Stimulated activated naive CD8-positive, alpha-beta T cell treated with anti-CD3 and anti-CD28 coated beads, Interleukin-15, amount 100 ng/mL, for 72 hours (primary cell): ENCODE measurements around the gene KIAA1217.

Experiments
- ATAC-seq: fragments of 150-1000 bp; cut with Tn5 transposase; 2 replicates; pipeline ENCODE4 v1.10.0; 2021; ENCODE audit warnings: mild to moderate bottlenecking, moderate library complexity
- DNase-seq, 2 donors: peaks; one replicate each; pipeline ENCODE4 v3.0.0; 2021 to 2022
- H3K27ac Mint-ChIP-seq, 2 donors: one replicate each; pipeline ENCODE4 v1.8.0; 2022; ENCODE audit warnings: mild to moderate bottlenecking in 2 of 2, mixed read lengths in 2 of 2, moderate library complexity in 2 of 2
- H3K27me3 Mint-ChIP-seq: one replicate; pipeline ENCODE4 v1.8.0; 2022; ENCODE audit warnings: mixed read lengths
- H3K4me1 Mint-ChIP-seq: one replicate; pipeline ENCODE4 v1.8.0; 2022; ENCODE audit warnings: mild to moderate bottlenecking, mixed read lengths
- H3K4me3 Mint-ChIP-seq, 2 donors: one replicate each; pipeline ENCODE4 v1.8.0; 2022; ENCODE audit warnings: mild to moderate bottlenecking in 2 of 2, mixed read lengths in 2 of 2, moderate library complexity in 1 of 2
- H3K9me3 Mint-ChIP-seq, 2 donors: one replicate each; pipeline ENCODE4 v1.8.0; 2022; ENCODE audit warnings: mixed read lengths in 2 of 2

Gene KIAA1217

DNA sequence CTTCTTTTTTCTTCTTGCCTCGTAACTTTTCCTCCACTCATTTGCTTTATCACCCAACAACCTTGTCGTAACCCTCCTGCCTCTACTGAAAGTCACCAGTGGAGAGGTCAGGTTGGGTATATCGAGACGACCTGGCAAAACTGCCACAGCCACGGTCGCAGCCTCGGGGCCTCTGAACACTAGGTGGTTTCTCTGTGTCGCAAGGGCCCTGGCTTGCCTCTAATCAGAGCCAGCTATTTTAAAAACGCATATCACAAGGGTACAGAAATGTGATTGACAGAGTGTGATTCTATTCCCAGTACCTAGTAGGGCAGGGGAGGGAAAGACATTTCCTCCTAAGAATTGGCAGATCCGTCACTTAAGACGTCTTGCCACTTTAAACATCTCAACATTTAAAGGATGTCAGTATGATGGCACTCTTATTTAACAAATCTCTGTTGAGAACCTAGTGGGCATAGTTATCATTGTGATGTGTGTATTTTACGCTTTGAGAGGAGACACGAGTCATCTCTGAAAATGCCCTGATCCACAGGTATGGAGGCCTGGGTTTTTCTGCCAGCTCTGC is 317.2 kb downstream of the KIAA1217 start:
- DNase-seq (no peak), ATAC-seq (no peak)
- no peaks in the 10 kb centered on the region for H3K9me3 Mint-ChIP-seq
- H3K4me1 Mint-ChIP-seq = no peaks in the 10 kb centered on the region
- no peak overlapping the region for H3K4me3 Mint-ChIP-seq
- no peaks in the 10 kb centered on the region for H3K27me3 Mint-ChIP-seq
- no peak overlapping the region for H3K27ac Mint-ChIP-seq

DNA sequence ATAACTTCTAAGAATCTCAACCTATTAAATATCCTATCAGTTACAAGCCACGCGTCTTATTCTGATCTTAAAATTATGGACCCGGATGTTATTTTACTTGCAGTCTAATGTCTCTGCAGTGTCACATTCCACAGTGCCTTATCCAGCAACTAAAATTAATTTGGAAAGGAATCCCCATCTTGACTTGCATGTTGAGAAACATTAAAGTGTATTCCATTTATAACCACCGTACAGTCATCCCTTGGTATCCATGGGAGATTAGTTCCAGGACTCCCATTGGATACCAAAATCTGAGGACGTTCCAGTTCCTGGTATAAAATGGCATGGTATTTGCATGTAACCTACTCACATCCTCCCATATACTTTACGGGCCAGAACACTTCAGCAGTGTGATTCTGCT is 320.0 kb downstream of the KIAA1217 start:
- H3K27ac Mint-ChIP-seq = no peak overlapping the region
- no peaks in the 10 kb centered on the region for H3K4me1 Mint-ChIP-seq
- H3K9me3 Mint-ChIP-seq = peaks cover 7% of the 10 kb centered on the region in 2 donors
- DNase-seq (no peak), ATAC-seq (no peak)
- no peak overlapping the region for H3K4me3 Mint-ChIP-seq
- H3K27me3 Mint-ChIP-seq = peaks cover 1% of the 10 kb centered on the region

DNA sequence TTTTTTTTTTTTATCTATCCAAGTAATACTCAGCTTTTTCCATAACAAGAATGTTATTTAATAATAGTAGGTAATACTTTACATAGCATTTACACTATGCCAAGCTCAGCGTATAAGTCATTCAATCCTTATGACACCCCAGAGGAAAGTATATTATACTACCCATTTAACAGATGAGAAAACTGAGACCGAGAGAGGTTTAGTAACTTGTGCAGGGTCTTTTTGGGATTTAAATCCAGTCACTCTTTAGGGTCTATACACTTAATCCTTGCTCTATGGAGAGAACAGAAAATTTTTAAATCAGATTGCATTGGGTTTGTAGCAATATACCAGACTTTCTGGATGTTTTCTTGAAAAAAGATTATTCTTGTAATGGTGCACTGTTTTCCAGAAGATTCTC is 322.5 kb downstream of the KIAA1217 start:
- peaks cover 7% of the 10 kb centered on the region in 2 donors for H3K9me3 Mint-ChIP-seq
- no peak for ATAC-seq
- H3K27me3 Mint-ChIP-seq = peaks cover 9% of the 10 kb centered on the region
- no peak for DNase-seq
- H3K4me1 Mint-ChIP-seq = no peaks in the 10 kb centered on the region
- no peak overlapping the region for H3K4me3 Mint-ChIP-seq
- no peak overlapping the region for H3K27ac Mint-ChIP-seq

DNA sequence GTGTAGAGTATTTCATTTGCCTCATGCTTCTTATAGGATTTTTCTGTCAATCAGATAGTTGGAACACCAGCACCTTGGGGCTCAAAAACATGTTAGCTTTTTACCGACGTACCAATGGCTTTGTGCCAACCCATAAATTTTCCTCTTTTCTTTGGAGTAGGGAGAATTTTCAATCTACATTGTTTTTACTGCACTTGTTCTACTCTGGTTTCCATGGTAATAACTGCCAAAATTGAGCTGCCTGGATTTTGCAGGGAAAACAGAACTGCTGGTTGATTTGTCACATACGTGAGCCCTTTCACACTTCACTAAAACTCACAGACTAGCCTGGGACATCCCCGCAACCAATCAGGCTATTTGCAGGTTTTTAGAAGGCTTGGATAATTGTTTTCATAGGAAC is 325.0 kb downstream of the KIAA1217 start:
- no peak overlapping the region for H3K27ac Mint-ChIP-seq
- ATAC-seq (no peak), DNase-seq (no peak)
- no peak overlapping the region for H3K4me3 Mint-ChIP-seq
- no peaks in the 10 kb centered on the region for H3K4me1 Mint-ChIP-seq
- peaks cover 9% of the 10 kb centered on the region for H3K27me3 Mint-ChIP-seq
- peaks cover 7% of the 10 kb centered on the region in 2 donors for H3K9me3 Mint-ChIP-seq

DNA sequence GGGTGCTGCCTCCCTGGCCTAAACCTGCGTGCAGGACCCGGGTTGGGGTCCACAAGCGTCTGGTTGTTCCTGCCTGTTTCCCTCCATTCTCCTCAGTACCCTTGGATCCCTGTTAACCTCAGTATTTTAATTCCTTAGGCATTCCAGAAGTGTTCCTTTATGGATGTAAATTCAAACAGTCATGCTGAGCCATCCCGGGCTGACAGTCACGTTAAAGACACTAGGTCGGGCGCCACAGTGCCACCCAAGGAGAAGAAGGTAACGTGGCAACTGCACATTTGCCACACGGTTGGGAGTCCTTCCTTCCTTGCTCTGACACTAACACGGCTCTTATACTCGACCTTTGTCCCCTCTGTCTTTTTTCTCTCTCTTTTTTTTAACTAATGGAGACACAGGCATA is 327.7 kb downstream of the KIAA1217 start:
- Mint-ChIP-seq H3K9me3 (peaks cover 7% of the 10 kb centered on the region in 2 donors), H3K4me1 (no peaks in the 10 kb centered on the region), H3K27me3 (peaks cover 9% of the 10 kb centered on the region), H3K4me3 (no peak overlapping the region), H3K27ac (no peak overlapping the region)
- ATAC-seq = no peak
- no peak for DNase-seq

DNA sequence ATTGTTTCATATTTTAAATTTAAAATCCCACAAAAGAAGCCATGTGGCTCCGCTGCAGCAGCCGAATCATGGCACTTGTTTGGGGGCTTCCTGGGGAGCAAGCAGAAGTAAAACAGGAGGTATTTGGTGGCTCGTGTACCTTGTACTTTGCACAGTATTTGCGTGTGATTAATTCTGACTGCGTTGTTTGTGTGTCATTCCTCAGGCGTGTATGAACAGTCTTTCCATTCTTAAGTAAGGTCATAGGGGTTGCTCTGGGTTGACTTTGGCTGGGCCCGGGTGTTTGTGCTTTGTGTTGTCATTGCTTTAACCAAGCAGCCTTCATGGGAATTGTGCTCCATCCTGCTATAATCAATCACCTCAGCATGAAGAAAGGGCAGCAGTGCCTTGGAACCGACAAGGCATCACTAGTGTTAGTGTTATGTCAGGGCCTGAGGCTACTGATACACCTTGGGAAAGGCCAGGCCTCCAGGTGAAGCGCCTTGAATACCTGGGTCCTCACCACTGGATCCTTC is 332.4 kb downstream of the KIAA1217 start:
- no peak overlapping the region for H3K27ac Mint-ChIP-seq
- H3K4me1 Mint-ChIP-seq = no peaks in the 10 kb centered on the region
- H3K9me3 Mint-ChIP-seq = no peaks in the 10 kb centered on the region
- H3K4me3 Mint-ChIP-seq = no peak overlapping the region
- no peak for DNase-seq
- no peak for ATAC-seq
- H3K27me3 Mint-ChIP-seq = peaks cover 7% of the 10 kb centered on the region

DNA sequence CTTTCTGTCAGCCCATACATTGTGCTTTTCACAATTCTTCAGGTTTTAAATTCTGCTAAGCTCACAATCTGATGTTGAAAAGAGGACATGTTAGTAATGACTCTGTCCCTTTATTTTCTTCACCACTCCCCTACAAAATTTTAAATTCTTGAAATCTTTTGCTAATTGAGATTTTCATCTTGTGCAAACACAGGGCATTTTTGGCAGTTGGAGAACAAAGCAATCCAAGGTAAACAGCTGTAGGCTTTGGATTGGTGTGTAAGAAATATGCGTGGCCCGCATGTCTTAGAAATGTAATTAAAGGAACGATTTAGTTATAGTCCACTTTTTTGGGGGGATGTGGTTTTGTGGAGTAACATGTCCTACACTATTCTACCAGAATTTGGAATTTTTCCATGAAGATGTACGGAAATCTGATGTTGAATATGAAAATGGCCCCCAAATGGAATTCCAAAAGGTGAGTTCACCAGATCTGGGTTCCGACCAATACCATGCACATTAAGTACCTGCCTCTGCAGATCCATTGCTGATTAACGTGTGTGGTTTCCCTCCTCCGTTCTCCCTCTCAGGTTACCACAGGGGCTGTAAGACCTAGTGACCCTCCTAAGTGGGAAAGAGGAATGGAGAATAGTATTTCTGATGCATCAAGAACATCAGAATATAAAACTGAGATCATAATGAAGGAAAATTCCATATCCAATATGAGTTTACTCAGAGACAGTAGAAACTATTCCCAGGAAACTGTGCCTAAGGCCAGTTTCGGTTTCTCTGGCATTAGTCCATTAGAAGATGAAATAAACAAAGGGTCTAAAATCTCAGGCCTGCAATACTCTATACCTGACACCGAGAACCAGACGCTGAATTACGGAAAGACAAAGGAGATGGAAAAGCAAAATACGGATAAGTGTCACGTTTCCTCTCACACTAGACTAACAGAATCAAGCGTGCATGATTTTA is 333.7 kb downstream of the KIAA1217 start:
- ATAC-seq (no peak), DNase-seq (no peak)
- Mint-ChIP-seq H3K4me3 (no peak overlapping the region), H3K4me1 (no peaks in the 10 kb centered on the region), H3K9me3 (no peaks in the 10 kb centered on the region), H3K27ac (no peak overlapping the region), H3K27me3 (peaks cover 8% of the 10 kb centered on the region)

DNA sequence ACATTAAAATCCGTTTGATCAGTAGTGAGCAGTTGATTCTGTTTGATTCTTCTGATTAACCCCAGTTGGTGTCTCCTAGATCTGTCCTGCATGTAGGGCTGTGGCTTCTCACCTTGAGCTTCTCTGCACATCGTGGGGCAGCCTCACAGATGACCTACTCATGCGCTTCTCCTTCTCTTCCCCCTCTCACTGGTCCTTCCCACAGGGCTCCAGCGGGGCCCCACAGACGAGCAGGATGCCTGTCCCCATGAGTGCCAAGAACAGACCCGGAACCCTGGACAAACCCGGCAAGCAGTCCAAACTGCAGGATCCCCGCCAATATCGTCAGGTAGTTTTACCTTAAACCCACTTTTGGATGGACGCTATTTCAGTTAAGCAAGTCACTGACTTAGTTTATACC is 335.8 kb downstream of the KIAA1217 start:
- Mint-ChIP-seq H3K4me3 (no peak overlapping the region), H3K27me3 (peaks cover 8% of the 10 kb centered on the region), H3K9me3 (no peaks in the 10 kb centered on the region), H3K27ac (no peak overlapping the region), H3K4me1 (no peaks in the 10 kb centered on the region)
- DNase-seq (no peak), ATAC-seq (no peak)

DNA sequence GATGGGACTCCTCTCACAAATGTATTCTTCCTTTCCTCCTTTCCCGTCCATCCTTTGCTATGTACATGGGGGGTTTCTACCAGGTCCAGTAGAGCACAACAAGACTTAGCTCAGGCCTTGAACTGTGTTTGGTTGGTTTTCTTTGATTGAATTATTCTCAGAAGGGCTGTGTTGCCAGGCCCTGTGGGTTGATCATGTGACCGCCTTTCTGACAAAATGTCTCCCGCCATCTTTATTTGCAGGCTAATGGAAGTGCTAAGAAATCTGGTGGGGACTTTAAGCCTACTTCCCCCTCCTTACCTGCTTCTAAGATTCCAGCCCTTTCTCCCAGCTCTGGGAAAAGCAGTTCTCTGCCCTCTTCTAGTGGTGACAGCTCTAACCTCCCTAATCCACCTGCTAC is 336.6 kb downstream of the KIAA1217 start:
- Mint-ChIP-seq H3K9me3 (no peaks in the 10 kb centered on the region), H3K4me1 (no peaks in the 10 kb centered on the region), H3K27me3 (peaks cover 8% of the 10 kb centered on the region), H3K27ac (no peak overlapping the region), H3K4me3 (no peak overlapping the region)
- no peak for DNase-seq
- ATAC-seq = no peak

DNA sequence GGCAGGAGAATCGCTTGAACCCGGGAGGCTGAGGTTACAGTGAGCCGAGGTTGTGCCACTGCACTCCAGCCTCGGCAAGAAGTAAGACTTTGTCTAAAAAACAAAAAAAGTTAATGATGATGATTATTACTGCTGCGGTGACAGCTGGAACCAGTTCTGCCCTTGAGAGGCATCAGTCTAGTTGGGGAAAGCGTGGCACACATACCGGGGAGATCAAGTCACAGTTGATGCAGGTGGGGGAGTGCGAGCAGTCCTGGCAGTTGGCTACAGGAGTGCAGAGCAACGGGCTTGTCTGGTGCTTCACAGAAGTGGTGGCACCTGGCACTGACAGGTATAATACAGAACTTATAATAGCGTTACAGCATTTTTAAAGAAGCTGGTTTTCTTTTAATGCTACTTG is 341.7 kb downstream of the KIAA1217 start:
- DNase-seq = no peak

DNA sequence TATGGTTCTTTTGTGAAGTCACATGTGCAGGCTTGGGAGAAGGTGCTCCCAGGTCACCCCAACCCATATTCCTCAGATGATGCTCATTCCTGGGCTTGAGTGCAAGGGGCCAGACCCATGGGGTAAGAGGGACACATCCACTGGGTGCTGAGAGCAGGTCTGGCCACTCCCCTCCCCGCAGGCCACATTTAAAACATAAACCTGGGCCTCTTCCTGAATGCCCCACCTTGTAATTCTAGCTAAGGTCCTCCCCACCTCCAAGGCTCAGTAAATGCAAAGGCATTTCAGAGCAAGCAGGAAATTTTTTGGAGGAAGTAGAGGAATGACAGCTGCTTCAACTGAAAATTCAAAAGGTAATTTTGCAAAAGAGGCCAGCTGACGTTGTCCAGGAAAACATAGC is 342.2 kb downstream of the KIAA1217 start:
- H3K9me3 Mint-ChIP-seq = no peaks in the 10 kb centered on the region
- peaks cover 3% of the 10 kb centered on the region for H3K27me3 Mint-ChIP-seq
- no peak overlapping the region for H3K4me3 Mint-ChIP-seq
- DNase-seq (no peak), ATAC-seq (no peak)
- no peak overlapping the region for H3K27ac Mint-ChIP-seq
- no peaks in the 10 kb centered on the region for H3K4me1 Mint-ChIP-seq

More for the DNA sequence above, 341.7 kb downstream of the KIAA1217 start:
- no peak for ATAC-seq
- H3K9me3 Mint-ChIP-seq = no peaks in the 10 kb centered on the region
- H3K27ac Mint-ChIP-seq = no peak overlapping the region
- no peaks in the 10 kb centered on the region for H3K4me1 Mint-ChIP-seq
- H3K27me3 Mint-ChIP-seq = peaks cover 8% of the 10 kb centered on the region
- H3K4me3 Mint-ChIP-seq = no peak overlapping the region

DNA sequence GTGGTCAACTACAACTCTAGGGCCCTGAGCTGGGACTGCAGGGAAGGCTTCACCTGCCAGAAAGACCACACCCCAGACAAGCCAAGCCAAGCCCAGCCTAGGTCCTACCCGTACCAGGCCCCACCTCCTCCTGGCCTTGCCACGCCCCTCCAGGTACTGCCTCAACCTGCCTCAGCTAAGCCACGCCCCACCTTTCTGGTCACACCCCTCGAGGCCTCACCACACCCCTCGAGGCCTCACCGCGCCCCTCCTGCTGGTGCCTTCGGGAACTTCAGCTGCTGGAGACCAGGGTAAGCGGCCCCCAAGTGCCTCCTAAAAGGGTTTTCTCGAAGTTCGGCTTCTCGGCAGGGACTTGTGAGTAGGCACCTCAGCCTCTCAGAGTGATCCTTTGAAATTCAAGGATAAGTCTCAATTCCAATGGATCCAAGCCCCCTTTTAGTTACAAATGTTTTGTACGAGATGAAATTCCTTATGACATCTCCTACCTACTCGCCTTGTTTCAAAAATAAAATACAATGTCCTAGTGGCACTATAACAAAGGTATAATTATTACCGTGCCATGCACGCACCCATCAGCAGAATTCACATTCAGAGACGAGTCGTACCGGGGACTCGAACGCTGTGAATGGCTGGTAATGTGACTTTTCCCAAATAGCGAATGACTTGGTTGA is 343.5 kb downstream of the KIAA1217 start:
- DNase-seq (peak; percentile 14 to 17), ATAC-seq (peak; percentile 50)
- Mint-ChIP-seq H3K27me3 (peaks cover 8% of the 10 kb centered on the region), H3K9me3 (no peaks in the 10 kb centered on the region), H3K27ac (no peak overlapping the region), H3K4me3 (no peak overlapping the region), H3K4me1 (peaks cover 9% of the 10 kb centered on the region)

DNA sequence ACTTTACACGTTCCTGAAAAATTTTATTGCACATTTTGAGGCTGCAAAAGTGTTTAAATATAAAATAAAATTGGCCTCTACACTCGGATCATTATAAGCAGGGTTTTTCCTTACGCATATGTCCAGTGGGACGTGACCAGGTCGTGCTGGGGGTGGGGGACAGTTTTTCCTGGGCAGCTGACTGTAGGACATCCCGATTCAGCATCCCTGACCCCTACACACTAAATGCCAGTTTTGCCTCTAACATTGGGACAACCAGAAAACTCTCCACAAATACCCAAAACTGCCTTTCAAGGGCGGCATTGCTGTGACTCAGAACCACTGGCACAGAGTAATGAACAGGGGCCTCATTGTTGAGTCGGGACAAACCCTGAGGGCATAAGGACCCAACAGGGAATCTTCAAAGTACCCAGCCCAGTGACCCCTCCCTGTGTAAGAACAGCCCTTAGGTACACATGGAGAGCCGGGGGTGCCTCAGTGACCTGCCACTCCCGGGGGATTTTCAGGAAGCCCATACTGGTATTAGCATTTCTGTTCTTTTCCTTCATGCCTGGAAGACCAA is 344.2 kb downstream of the KIAA1217 start:
- ATAC-seq (no peak), DNase-seq (no peak)
- H3K4me1 Mint-ChIP-seq = peaks cover 9% of the 10 kb centered on the region
- H3K27ac Mint-ChIP-seq = no peak overlapping the region
- no peak overlapping the region for H3K4me3 Mint-ChIP-seq
- peaks cover 8% of the 10 kb centered on the region for H3K27me3 Mint-ChIP-seq
- H3K9me3 Mint-ChIP-seq = no peaks in the 10 kb centered on the region

DNA sequence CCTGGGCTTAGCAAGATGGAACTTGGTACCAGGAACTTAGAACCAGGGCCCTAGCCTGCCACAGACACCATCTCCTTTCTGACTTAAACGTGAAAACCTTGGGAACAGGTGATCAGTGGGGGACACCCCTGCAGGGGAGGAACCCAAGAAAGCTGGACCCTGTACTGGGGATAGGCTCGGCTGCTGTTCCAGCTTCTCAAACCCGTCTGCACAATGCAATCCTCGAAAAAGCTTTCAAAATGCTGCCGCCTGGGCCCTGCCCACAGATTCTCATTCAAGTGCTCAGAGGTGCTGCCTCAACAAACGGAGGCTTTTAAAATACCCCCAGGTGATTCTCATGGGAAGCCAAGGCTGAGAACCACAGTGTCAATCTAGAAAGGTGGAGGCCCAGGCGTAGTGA is 345.1 kb downstream of the KIAA1217 start:
- H3K27ac Mint-ChIP-seq = no peak overlapping the region
- DNase-seq (no peak), ATAC-seq (no peak)
- no peaks in the 10 kb centered on the region for H3K9me3 Mint-ChIP-seq
- peaks cover 9% of the 10 kb centered on the region for H3K4me1 Mint-ChIP-seq
- no peak overlapping the region for H3K4me3 Mint-ChIP-seq
- peaks cover 8% of the 10 kb centered on the region for H3K27me3 Mint-ChIP-seq

DNA sequence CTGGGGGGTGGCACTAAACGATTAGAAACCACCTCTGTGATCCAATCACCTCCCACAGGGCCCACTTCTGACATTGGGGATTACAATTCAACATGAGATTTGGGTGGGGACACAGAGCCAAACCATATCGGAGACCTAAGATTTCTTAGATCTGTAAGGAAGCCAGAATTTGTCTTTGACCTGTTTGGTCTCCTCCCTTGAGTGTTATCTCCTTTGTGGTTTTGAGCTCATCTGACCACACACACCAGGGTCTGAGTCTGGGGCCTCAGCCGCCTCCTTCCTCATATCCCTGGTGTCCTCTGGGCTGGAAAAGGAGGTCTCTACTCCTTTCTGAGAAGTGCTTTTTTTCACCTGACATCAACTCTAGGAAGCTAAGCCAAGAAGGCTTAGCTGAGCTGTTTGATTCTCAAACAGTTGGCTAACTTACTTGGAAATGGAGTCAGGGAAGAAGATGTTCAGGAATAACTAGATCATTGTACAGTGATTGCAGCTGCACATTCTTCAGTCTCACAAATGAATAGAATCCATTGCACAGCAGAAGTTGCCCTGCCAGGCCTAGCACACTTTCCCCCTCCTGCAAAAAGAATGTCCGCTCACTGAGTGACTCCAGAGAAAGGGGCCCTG is 347.3 kb downstream of the KIAA1217 start:
- Mint-ChIP-seq H3K9me3 (no peaks in the 10 kb centered on the region), H3K27ac (no peak overlapping the region), H3K4me3 (no peak overlapping the region), H3K4me1 (peaks cover 9% of the 10 kb centered on the region), H3K27me3 (peaks cover 8% of the 10 kb centered on the region)
- ATAC-seq (no peak), DNase-seq (no peak)
